Measurements from ENCODE around the gene ARL4A. TPM values are rescaled to one million over a fixed set of nuclear protein-coding genes. Genes with fewer than 3 reads are reported as not detected.

Gene ARL4A
- total and polyA plus RNA-seq, 9 of the 15 experiments (the other 6 are each of a cell fraction or from before 2014, with no cell fraction given) = 118 to 688 (median 172) TPM

- TF ChIP-seq ZBTB12 (CRISPR knock-in tag; IDR thresholded peaks at IDR 0.05) (no peak), TSHZ1 (CRISPR knock-in tag; IDR thresholded peaks at IDR 0.05) (no peak), MBD2 (IDR thresholded peaks at IDR 0.05; ENCODE audit: borderline replicate concordance, low read depth) (no peak), ZHX1 (conservative IDR thresholded peaks at IDR 0.05; ENCODE audit: low read length) (no peak), YY1 (IDR thresholded peaks at IDR 0.05; ENCODE audit: borderline replicate concordance in 1 of 3, control insufficient read depth in 1 of 3, extremely low read depth in 1 of 3, insufficient read depth in 3 of 3, insufficient read length in 1 of 3, insufficient replicate concordance in 2 of 3, low read depth in 1 of 3, low read length in 2 of 3) (no peak), ZNF445 (CRISPR knock-in tag; IDR thresholded peaks at IDR 0.05; ENCODE audit: low read depth) (no peak), FOXP1 (CRISPR knock-in tag; IDR thresholded peaks at IDR 0.05) (no peak), BRCA1 (IDR thresholded peaks at IDR 0.05) (no peak), BRCA1 (CRISPR knock-in tag; IDR thresholded peaks at IDR 0.05) (no peak), HNRNPL (IDR thresholded peaks at IDR 0.05; ENCODE audit: low read depth, low read length) (no peak), PURB (CRISPR knock-in tag; IDR thresholded peaks at IDR 0.05; ENCODE audit: low read depth) (no peak), JUND (IDR thresholded peaks at IDR 0.05; ENCODE audit: borderline replicate concordance, low read depth, low read length) (no peak), JUND (tag; IDR thresholded peaks at IDR 0.05; ENCODE audit: borderline replicate concordance, low read depth, low read length) (no peak), ZNF589 (CRISPR knock-in tag; IDR thresholded peaks at IDR 0.05; ENCODE audit: low read depth) (no peak), FOXA3 (CRISPR knock-in tag; conservative IDR thresholded peaks at IDR 0.05 in 1 of 2, IDR thresholded peaks at IDR 0.05 in 1 of 2) (no peak), SMARCB1 (IDR thresholded peaks at IDR 0.05; ENCODE audit: insufficient read length, low read depth) (no peak), EHMT2 (IDR thresholded peaks at IDR 0.05) (no peak), GTF2A2 (tag; IDR thresholded peaks at IDR 0.05) (no peak), COPS2 (conservative IDR thresholded peaks at IDR 0.05) (no peak)
Observed at GRCh38 chr7:12690041-12690878, 2.8 kb downstream of the ARL4A start (continued).
